HPDE6-E6E7 (cell line): ENCODE measurements around the gene RASA2.
"Not testable (repeated sequence)": the region's sequence is repeated elsewhere in the genome, so short reads cannot be mapped to it uniquely, and the experiment has no call there.

Experiments used
- DNase-seq: peaks from one replicate; pipeline ENCODE4 v3.0.0; 2011; ENCODE audit warnings: missing footprints; ENCODE audit errors: extremely low spot score

The RASA2 gene

DNA sequence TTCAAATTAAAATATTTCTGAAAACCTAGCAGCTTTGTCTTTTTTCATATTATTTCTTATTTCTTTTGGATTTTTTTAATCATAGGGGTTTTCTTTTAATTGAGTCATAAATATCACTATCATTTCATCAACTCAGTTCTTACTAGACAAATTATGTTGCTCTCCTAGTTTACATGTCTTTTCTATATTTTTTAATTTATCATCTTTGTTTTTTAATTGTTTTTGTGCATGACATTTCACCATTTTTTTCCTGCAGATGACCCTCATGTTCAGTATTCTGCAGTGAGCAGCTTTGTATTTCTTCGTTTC lies 89.9 kb downstream of the RASA2 start:
- DNase-seq = no peak

DNA sequence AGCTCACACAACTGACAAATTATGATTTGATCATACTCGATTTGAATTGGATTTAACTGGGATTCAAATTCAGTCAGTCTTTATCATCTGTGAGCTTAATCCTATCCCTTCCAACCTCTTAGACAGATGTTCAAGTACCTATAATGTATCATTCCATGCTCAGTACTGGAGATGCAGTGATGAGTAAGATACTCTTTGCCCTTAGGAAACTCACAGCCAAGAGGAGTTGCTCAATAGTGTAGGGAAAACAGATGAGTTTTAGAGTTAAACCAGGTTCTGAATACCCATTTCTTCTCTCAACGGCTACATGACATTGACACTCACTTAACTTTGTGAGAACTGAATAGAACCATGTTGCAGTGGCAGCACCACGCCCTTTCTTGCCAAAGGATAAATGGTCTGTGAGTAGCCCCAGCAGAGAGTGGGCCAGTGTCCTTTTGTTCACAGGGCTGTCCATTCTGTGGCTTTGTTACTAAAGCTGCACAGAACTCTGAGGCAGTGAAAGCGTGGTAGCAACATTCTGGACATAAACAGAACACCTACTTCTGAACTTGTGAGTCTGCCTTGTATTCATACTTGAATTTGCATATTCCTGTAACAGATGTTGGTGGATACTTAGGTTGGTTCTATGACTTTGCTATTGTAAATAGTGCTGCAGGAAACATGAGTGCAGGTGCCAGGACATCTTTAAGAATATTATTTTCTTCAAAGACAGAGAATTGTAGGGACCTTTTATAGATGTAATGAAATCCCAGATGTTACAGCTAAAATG lies 91.6 kb downstream of the RASA2 start:
- no peak for DNase-seq

DNA sequence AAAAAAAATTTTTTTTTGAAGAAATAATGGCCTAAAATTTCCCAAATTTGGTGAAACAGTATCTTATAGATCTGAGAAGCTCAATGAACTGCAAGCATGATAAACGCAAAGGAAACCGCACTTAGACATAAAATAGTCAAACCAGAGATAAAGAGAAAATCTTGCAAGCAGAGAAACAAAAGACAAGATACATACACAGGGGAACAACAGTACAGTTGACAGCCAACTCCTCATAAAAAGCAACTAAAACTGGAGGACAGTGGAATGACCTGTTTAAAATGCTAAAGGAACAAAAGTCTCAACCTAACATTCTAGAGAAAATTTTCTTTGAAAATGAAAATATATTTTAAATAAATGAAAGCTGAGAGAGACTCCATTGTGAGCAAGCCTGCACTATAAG lies 107.5 kb downstream of the RASA2 start:
- no peak for DNase-seq

DNA sequence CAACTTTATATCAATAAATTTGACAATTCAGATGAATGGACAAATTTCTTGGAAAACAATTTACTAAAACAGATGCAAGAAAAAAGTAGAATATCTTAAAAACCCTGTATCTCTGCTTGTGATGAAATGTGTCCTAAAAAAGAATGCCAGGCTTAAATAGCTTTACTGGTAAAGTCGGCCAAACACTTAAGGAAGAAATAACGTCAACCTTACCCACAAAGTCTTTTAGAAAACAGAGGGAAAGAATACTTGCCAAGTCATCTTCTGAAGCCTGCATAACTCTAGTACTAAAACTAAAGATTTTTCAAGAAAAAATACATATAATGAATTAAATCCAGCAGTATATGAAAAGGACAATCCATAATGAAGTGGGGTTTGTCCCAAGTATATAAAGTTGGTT lies 111.1 kb downstream of the RASA2 start:
- no peak for DNase-seq

DNA sequence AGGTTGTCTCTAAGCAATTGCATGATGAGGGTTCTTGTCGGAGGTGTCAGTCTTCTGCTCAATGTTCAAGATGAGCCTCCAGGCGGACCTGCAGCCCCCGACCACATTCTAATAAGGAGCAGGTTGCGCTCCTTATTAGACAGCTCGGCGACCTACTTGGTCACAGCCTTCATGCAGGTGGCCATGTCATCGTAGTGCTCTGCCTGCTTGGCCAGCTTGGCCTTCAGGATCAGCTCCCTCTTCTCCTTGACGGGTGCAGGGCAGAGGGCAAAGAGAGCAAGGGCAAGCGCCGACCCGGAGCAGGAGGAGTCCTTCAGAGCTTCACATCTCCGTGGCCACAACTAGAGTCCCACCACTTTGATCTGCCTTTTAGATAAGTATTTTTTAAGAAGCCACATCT lies 113.5 kb downstream of the RASA2 start:
- no peak for DNase-seq

DNA sequence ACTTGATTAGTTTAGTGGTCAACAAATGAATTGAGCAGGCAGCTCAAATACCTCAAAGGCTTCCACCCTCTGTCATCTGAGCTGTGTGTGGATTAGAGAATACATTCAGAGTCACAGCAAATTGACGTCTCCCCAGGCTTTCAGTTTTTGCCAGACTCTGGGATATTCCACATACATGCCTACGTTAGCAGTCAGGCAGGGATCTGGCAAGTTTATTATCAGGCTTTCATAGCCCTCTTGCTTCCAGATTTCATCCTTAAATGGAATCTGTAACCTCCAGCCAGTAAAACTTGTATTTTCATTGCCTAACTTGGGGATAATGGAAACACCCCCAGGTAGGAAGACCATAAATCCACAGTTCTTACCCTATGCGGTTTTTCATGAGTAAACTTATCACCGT lies 115.9 kb downstream of the RASA2 start:
- DNase-seq = no peak

DNA sequence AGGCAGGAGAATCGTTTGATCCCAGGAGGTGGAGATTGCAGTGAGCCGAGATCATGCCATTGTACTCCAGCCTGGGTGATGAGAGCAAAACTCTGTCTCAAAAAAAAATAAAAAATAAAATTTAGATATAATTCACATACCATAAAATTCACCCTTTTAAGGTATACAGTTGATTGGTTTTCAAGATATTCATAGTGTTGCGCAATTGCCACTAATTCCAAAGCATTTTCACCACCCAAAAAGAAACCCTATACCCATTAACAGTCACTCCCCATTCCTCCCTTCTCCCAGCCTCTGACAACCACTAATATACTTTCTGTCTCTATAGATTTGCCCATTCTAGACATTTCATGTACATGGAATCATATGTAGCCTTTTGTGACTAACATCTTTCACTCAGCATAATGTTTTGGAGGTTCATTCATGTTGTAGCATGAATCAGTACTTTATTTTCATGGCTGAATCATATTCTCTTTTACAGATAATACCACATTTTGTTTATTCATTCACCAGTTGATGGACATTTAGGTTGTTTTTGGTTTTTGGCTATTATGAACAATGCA lies 116.7 kb downstream of the RASA2 start:
- no peak for DNase-seq

DNA sequence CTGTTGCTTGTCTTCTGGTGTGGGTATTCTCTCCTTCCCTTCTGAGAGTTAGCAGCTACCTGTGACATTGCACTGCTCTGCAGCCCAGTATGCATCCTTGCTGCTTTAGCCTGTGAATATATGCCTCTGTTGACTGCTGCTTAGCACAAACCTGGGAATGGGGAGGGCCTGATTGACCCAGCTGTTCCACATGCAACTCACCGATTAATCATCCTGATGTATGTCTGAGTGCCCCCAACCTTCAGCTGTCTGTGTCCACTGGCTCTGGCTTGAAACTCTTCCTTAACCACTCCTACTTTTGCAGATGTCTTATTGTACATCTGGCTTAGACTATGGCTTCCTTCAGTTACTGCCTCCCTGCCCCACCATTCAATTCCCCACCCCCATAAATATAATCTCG lies 119.1 kb downstream of the RASA2 start:
- no peak for DNase-seq

DNA sequence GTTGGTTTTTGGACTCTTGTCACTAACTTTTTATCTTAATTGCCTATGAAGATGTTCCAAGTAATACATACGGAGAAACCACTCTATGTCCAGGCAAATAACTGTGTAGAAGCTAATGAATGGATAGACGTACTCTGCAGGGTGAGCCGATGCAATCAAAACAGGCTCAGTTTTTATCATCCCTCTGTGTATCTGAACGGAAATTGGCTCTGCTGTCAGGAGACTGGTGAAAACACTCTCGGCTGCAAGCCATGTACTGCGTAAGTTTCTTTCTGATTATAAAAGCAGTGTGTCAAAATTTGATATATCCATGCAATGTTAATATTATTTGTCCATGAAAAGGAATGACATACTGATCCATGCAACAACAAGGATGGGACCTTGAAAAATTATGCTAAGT lies 121.6 kb downstream of the RASA2 start:
- no peak for DNase-seq

DNA sequence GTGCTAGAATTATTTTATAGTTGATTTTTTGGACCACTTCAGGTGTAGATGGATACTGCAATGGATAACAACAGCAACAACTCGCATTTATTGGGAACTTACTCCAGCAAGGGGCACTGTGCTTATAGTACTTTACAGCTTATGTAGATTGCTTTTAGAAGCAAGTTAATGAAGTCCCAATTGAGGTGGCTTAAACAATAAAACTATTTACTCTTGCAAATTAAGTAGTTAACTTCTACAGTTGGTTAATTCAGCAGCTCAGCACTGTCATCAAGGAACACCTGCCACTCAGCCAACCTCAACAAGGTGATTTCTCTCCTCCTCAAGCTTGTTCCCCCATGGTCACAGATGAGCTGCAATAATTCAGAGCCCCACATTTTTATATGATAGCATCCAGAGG lies 124.1 kb downstream of the RASA2 start:
- no peak for DNase-seq

DNA sequence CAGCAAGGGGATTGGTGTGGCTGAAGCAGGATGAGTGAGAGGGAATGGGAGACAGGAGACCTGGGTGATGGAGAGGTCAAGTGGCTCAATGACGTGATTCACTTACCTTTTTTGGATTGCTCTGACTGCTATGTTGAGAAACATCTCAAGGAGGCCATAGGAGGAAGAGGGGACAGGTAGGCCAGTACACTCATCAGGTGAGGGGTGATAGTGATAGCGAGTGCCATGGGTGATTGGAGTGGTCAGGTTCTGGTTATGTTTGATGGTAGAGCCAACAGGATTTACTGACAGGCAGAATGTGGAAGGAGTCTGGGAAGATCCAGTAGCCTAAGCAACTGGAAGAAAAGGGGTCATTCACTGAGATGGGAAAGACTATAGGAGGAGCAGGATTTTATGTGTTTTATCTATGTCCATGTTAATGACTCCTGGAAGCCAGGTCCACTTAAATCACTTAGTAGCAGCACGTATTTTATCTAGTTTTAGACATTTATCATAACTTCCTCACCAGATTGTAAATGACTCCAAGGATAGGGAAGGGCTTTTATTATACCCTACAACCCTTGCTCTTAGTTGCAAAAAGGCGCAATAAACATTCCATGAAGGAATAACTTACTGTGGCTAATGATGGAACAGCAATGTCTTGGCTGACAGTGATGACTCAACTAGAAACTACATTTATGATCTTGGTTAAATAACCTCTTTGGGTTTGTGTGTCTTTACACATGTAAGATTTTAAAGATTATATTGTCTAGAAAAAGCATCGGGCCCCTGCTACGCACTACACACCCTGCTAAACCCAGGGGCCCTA lies 131.5 kb downstream of the RASA2 start:
- DNase-seq = no peak

DNA sequence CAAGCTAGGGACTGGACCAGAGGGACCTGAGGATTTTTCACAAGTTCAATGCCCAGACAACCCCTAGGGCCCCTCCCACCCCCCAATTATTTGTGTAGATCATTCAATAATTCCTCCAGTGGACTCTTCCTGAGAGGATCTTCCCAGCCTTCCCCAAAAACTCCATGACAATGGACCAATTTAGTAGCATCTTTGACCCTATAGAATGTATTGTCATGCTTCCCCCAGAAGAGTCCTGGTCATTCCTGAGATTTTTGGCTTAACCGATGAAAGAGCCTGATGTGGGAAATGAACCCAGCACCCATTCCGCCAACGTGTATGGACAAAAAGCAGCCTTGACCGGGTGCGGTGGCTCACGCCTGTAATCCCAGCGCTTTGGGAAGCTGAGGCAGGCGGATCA lies 132.1 kb downstream of the RASA2 start:
- no peak for DNase-seq

DNA sequence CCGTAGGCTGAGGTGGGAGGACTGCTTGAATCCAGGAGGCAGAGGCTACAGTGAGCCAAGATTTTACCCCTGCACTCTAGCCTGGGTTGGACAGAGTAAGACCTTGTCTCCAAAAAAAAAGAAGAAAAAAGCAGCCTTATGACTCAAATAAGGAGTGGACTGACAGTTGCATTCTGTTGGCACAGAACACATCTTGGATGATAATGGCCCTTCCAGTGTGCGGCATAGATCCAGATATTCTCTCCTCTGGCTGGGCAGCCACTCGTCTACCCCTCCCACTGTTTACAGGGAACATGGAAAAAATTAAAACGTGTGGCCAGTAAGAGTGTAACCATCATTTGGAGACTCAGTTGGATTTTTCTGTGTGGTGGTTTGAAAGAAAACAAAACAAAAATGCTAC lies 132.6 kb downstream of the RASA2 start:
- DNase-seq = no peak

DNA sequence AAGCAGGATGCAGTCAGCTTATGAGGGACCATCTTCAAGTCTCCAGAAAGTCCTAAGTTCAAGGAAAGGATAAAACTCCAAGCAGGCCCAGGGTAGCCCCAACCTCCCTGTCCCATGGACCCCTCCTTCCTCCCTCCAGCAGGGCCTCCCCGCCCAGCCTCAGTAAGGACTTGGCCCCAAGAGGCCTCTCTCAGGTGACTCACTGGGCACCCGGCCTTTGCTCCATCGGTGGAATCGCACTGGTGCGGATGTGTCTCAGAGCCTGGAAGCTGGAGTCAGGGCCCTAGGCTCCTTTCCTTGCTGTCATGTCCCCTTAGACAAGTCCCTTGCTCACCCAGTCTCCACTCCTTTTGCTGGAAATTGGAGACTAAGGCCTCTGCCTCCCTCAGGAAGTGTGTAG lies 136.9 kb downstream of the RASA2 start:
- DNase-seq = no peak

DNA sequence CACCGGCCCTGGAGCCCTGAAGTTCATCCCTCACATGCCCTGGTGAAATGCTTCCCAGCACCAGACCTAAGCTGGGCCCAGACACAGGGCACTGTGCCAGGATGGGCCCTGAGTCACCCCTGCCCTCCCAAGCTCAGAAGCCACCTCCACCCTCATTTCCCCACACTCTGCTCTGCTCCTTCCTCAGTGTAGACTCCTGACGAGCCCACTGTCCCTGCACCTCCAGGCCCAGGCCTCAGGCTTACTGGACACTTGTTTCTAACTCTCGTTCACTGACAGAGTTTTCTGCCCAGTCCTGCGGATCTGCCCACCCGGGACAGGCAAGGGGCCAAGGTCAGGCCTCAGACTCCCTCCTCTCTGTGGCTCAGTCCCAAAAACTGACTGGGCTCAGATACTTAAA lies 138.7 kb downstream of the RASA2 start:
- peak; percentile 43 for DNase-seq

DNA sequence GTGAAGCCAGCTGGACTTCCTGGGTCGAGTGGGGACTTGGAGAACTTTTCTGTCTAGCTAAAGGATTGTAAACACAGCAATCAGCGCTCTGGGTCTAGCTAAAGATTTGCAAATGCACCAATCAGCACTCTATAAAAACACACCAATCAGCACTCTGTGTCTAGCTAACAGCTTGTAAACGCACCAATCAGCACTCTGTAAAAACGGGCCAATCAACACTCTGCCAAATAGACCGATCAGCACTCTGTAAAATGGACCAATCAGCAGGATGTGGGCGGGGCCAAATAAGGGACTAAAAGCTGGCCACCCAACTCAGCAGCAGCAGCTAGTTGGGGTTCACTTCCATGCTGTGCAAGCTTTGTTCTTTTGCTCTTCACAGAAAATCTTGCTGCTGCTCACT lies 141.5 kb downstream of the RASA2 start:
- DNase-seq = not testable (repeated sequence)

DNA sequence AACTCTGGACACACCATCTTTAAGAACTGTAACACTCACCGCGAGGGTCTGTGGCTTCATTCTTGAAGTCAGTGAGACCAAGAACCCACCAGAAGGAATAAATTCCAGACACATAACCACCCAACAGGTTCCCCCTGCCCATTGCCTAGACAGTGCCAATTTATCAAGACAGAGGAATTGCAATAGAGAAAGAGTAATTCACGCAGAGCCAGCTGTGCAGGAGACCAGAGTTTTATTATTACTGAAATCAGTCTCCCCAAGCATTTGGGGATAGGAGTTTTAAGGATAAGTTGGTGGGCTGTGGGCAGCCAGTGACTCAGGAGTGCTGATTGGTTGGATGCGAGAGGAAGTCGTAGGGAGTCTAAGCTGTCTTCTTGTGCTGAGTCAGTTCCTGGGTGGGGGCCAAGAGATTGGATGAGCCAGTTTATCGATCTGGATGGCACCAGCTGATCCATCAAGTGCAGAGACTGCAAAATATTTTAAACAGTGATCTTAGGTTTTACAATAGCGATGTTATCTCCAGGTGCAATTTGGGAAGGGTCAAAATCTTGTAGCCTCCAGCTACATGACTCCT lies 142.1 kb downstream of the RASA2 start:
- DNase-seq = not testable (repeated sequence)

DNA sequence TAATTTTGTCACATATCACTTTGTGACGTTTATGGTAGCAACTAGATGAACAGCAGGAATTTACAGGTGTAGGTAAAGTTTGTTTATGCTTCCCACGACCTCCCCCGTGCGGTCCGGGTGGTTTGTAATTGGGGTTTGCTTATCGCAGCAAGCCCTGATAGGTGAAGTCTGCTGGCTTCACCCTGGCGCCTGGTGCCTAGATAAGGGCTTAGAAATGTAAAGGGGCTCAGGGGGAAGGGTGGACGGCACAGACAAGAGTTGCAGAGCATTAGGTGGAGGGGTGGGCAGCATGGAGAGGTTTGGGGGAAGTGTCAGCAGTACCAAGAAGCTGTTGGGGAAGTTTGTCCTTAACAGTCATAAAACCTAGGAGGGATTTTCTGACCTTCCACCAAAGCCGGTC lies 143.1 kb downstream of the RASA2 start:
- no peak for DNase-seq

DNA sequence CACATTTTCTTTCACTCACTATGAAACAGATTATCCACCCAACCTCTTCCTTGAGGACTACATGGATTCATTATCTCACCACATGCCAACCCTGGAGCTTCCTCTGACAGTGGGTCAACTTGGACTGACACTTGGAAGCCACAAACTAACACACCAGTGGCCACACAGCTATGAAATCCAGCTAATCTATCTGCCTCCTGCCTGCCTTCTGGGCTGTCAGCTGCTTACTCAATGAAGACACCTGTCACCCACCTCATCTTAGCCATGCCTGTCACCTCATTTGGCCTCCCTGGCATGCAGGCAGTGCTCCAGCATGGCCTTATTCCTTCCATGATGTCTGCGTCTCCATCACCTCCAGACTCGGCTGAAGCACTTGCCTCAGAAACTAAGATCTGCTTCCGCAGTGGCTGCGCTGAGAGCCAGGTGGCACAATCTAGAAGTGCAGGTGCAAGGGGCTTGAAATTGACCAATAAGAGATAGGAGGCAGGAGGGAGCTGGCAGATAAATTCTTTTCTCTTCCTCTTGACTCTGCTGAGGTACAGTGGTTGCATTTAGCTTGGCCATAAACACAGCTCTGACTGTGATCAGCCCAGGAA lies 146.1 kb downstream of the RASA2 start:
- no peak for DNase-seq

DNA sequence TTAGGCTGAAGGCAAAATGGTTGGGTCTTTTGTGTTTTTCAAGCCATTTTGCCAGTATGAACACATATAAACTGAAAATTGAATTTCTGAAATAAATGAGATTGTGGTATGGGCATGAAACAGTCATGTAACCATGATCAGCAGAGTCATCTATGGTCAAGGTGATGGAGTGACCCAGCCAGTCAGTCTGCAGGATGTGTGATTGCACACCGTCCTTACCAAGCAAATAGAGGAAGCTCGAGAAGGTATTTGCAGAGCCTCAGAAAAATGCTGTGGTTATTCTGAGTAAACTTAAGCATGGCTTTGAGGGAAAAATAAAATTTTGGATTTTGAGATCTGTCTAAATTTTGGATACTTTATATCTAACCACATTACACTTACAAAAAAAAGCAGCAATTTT lies 155.4 kb downstream of the RASA2 start:
- DNase-seq = no peak

DNA sequence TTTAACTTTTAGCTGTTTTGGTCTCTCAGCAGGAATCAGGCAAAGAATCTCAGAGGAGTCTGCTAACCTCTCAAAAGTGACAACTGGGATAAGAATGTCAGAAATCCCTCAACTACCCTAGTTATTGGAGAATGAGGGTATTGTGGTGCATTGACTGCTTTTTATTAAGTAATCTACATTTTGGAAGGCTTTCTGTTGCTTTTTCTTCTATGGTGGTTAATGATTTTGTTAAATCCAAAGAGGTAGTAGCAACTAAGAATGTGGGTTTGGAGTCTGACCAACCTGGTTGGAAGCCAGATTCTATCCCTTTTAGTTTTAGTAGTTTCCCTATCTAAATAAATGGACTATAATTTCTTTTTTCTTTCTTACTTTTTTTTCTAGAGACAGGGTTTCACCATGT lies 156.6 kb downstream of the RASA2 start:
- no peak for DNase-seq

DNA sequence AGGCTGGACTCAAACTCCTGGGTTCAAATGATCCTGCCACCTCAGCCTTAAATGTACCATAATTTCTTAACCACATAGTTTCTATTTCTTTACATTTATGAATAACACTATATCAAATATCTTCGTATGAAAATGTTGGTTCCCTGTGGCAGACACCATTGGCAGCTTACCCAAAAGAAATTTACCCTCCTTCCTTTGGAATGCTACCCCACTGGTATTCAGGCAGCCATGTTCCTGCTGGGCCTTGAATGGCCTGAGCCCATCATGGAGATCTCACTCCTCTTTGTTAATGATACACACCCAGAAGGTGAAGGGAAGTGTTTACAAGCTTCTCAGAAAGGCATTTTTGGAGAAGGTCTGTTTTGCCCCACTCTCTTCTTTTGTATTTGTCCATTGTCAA lies 157.0 kb downstream of the RASA2 start:
- no peak for DNase-seq

DNA sequence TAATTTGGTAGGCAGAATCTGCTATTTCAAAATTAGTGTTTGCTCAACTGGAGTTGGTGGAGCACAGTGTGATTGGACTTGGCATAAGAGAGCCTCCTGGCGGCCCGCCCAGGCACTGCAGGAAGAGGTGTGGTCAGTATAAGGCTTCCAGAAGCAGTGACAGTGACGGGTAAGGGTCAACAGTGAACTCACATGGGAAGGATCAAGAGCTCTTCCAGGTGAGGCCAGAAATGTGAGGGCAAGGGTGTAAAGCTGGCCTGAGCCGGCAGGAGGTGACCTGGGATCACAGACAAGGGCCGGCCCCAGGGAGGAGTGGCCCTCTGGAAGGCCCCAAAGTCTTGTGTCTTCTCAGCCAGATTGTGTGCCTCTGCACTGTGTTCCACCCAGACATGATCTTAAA lies 158.1 kb downstream of the RASA2 start:
- no peak for DNase-seq
